HepG2 (cell line): ENCODE measurements around the gene SH2D3C. TPM values are rescaled to one million over a fixed set of nuclear protein-coding genes. Genes with fewer than 3 reads are reported as not detected.

Experiments used
- ATAC-seq: fragments of 200-7000 bp; cut with Tn5 transposase; 3 replicates; pipeline ENCODE4 v1.9.1; 2020; ENCODE audit warnings: mild to moderate bottlenecking, moderate library complexity
- BruUV-seq: library from RNA; stranded (reverse); fragments of 400-500 nt; replicated peaks from 2 replicates; lab custom pipeline; 2021; lab: Mats Ljungman, UMichigan
- CTCF ChIA-PET: fragments of 300-600 bp; formaldehyde crosslinking; extraction: SDS; loops from one replicate; lab custom pipeline; 2021; ENCODE audit warnings: low total read pairs, inconsistent platforms, low intra/inter-chr PET ratio; lab: Yijun Ruan, JAX
- POLR2A ChIA-PET: fragments of 350-600 bp; sonication (Branson Sonifier 250); formaldehyde crosslinking; loops from one replicate; lab custom pipeline; 2020; ENCODE audit warnings: antibody characterized with exemption, inconsistent platforms; lab: Yijun Ruan, JAX
- DNase-seq: peaks from one replicate; pipeline ENCODE4 v3.0.0-alpha.2; 2015; ENCODE audit warnings: low spot score
- FAIRE-seq: peaks from 3 replicates; lab custom pipeline; 2011; peaks lifted over from hg19 to GRCh38; lab: Jason Lieb, UNC
- H2AFZ ChIP-seq: one replicate; pipeline ENCODE4 v1.6.1; 2011; ENCODE audit warnings: low read length, inconsistent platforms
- H3K27ac ChIP-seq: fragments of 300-600 bp; 3 replicates; pipeline ENCODE4 v1.8.0; 2011; ENCODE audit warnings: mixed run types, mild to moderate bottlenecking, mixed read lengths, low read length, inconsistent platforms; ENCODE audit not compliant: insufficient read depth; ENCODE audit errors: extremely low read length
- H3K27me3 ChIP-seq, 2 experiments: fragments of 200-600 bp in 1 of 2; 2 replicates in 1 of 2; 3 replicates in 1 of 2; pipeline versions ENCODE4 v1.6.0 to v1.8.0; 2011; ENCODE audit warnings: low read length in 2 of 2, mild to moderate bottlenecking in 2 of 2, moderate library complexity in 2 of 2, inconsistent platforms in 1 of 2; ENCODE audit not compliant: insufficient read depth in 2 of 2, control insufficient read depth in 1 of 2
- H3K36me3 ChIP-seq, 2 experiments: fragments of 200-600 bp in 1 of 2; replicated peaks in 1 of 2; 2 replicates in 1 of 2; 3 replicates in 1 of 2; pipeline versions ENCODE4 v1.5.1 to v1.8.0; 2011; ENCODE audit warnings: low read length in 2 of 2, inconsistent platforms in 1 of 2; ENCODE audit not compliant: insufficient read depth in 2 of 2, control insufficient read depth in 1 of 2
- H3K4me1 ChIP-seq: 2 replicates; pipeline ENCODE4 v1.5.1; 2012; ENCODE audit warnings: low read length, inconsistent platforms; ENCODE audit not compliant: insufficient read depth
- H3K4me2 ChIP-seq: 2 replicates; pipeline ENCODE4 v1.6.0; 2011; ENCODE audit warnings: low read depth, low read length, inconsistent platforms
- H3K4me3 ChIP-seq, 3 experiments: fragments of 200-600 bp in 1 of 3; sonication (generic), shearing (Covaris generic) in 1 of 3; replicated peaks in 1 of 3; 2 replicates each; pipeline ENCODE4 v1.5.1; 2011 to 2016; ENCODE audit warnings: low read length in 3 of 3, inconsistent platforms in 2 of 3, low read depth in 2 of 3, mild to moderate bottlenecking in 2 of 3, control low read depth in 1 of 3, mixed read lengths in 1 of 3; ENCODE audit not compliant: insufficient read depth in 1 of 3
- H3K79me2 ChIP-seq: one replicate; pipeline ENCODE4 v1.6.1; 2011; ENCODE audit warnings: low read length, inconsistent platforms; ENCODE audit not compliant: insufficient read depth
- H3K9ac ChIP-seq: 2 replicates; pipeline ENCODE4 v1.6.0; 2011; ENCODE audit warnings: mild to moderate bottlenecking, low read depth, low read length, inconsistent platforms; ENCODE audit not compliant: insufficient read depth
- H3K9me3 ChIP-seq: 2 replicates; pipeline ENCODE4 v1.5.1; 2012; ENCODE audit warnings: mild to moderate bottlenecking, low read length
- H4K20me1 ChIP-seq: 2 replicates; pipeline ENCODE4 v1.6.0; 2011; ENCODE audit warnings: inconsistent platforms, mild to moderate bottlenecking, low read length, moderate library complexity; ENCODE audit not compliant: insufficient read depth
- ASH2L ChIP-seq: fragments of 300-600, 200-600 bp; sonication (generic); IDR thresholded peaks from 2 replicates; pipeline ENCODE4 v1.7.0; 2017; ENCODE audit warnings: low read depth, mild to moderate bottlenecking, moderate library complexity, mixed read lengths, low read length; ENCODE audit not compliant: insufficient read length
- KDM2A ChIP-seq: sonication (generic); formaldehyde crosslinking; IDR thresholded peaks from 2 replicates; pipeline ENCODE4 v1.4.0; 2020; ENCODE audit warnings: low read depth, missing genetic modification reagents, borderline replicate concordance
- MXD4 ChIP-seq: IDR thresholded peaks from 2 replicates; pipeline ENCODE4 v1.6.1; 2016; ENCODE audit warnings: mild to moderate bottlenecking, missing biosample characterization, missing genetic modification reagents
- SIN3B ChIP-seq: fragments of 150-350 bp; IDR thresholded peaks from 2 replicates; pipeline ENCODE4 v1.6.1; 2014; ENCODE audit warnings: low read length
- U2AF2 ChIP-seq: fragments of 200-400 bp; formaldehyde crosslinking; IDR thresholded peaks from 2 replicates; pipeline ENCODE4 v1.6.1; 2017; ENCODE audit warnings: low read depth, mild to moderate bottlenecking, low read length
- ZFYVE20 ChIP-seq: sonication (generic); formaldehyde crosslinking; IDR thresholded peaks from 2 replicates; pipeline ENCODE4 v1.8.0; 2023; ENCODE audit warnings: low read depth, mild to moderate bottlenecking, moderate library complexity, missing genetic modification reagents, borderline replicate concordance
- ZMYM4 ChIP-seq: sonication (generic); formaldehyde crosslinking; IDR thresholded peaks from 2 replicates; pipeline ENCODE4 v1.8.1; 2023; ENCODE audit warnings: mild to moderate bottlenecking, missing genetic modification reagents
- ZNF282 ChIP-seq: fragments of 450-650 bp; IDR thresholded peaks from 2 replicates; pipeline ENCODE4 v1.6.1; 2018; ENCODE audit not compliant: partially characterized antibody
- ZNF589 ChIP-seq: sonication (generic); formaldehyde crosslinking; conservative IDR thresholded peaks from 2 replicates; pipeline ENCODE4 v1.8.0; 2022; ENCODE audit warnings: mild to moderate bottlenecking, moderate library complexity, missing genetic modification reagents
- ZNF660 ChIP-seq: sonication (generic); formaldehyde crosslinking; IDR thresholded peaks from 2 replicates; pipeline ENCODE4 v1.5.1; 2020; ENCODE audit warnings: mild to moderate bottlenecking, low read depth, missing genetic modification reagents, borderline replicate concordance
- WGBS: methylation state at CpG from one replicate; pipeline ENCODE4 v1.1.6; 2017; ENCODE audit warnings: low lambda C conversion rate; 5-methylcytosine and 5-hydroxymethylcytosine counted together
- in situ Hi-C: cut with HindIII; loops from 2 replicates; pipeline ENCODE4 v1.10.0; 2017; ENCODE audit warnings: low pct_unique_long_range_greater_than_20kb; ENCODE audit not compliant: extremely low pct_ligation_motif_present
- intact Hi-C: fragments of 100-400 bp; cut with micrococcal nuclease; formaldehyde crosslinking; loops from one replicate; pipeline ENCODE4 v1.10.0; 2022; ENCODE audit not compliant: unreplicated experiment
- polyA plus RNA-seq, 8 experiments: library from polyadenylated mRNA; depleted of rRNA in 3 of 8; stranded (reverse) in 7 of 8; unstranded in 1 of 8; fragments of >200 nt; fragmentation: Illumina TruSeq in 4 of 8; extraction: Trizol in 4 of 8; gene quantifications; 2 replicates each; pipeline versions ENCODE4 v1.2.1 to v1.2.3, GENCODE V29; 2011 to 2016; ENCODE audit warnings: low read depth in 4 of 8, missing spikeins in 1 of 8, mixed read lengths in 1 of 8; ENCODE audit not compliant: insufficient read depth in 1 of 8
- total RNA-seq, 5 experiments: library from RNA; depleted of rRNA; stranded (reverse); fragments of >200 nt; fragmentation: Illumina TruSeq; extraction: Trizol; gene quantifications; 2 replicates each; pipeline ENCODE4 v1.2.3, GENCODE V29; 2016; ENCODE audit warnings: low read depth in 1 of 5

The SH2D3C gene
- total and polyA plus RNA-seq, 2 of the 13 experiments (the other 11 are each of a cell fraction or from before 2014, with no cell fraction given): not detected

DNA sequence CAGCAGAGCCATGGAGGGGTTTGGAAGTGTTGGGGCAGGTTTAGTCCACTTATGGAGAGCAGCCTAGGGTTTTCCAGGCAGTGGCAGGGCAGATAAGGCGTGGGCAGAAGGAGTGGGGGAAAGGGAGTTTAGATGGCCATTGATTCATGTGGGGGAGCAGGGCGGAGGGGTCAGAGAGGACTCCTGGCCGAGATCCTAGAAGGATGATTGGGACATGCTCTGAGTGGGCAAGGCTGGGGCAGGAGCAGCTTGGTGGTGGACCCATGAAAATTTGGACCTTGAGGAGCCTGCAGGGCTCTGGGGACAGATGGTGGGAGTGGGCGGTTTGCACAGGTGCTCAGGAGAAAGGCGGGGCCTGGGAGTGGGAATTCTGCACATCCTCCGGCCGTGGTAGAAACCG lies 25.3 kb downstream of the SH2D3C start:
- Histone ChIP-seq H3K9me3 (no peaks in the 10 kb centered on the region), H3K4me3 (no peak overlapping the region), H3K79me2 (no peaks in the 10 kb centered on the region), H3K36me3 (no peaks in the 10 kb centered on the region), H3K4me1 (no peaks in the 10 kb centered on the region), H3K27ac (no peak overlapping the region), H3K9ac (no peak overlapping the region), H3K27me3 (peaks cover 3 to 44% of the 10 kb centered on the region in 2 experiments; a peak in 3 of 5 replicates), H3K4me2 (no peak overlapping the region), H4K20me1 (no peaks in the 10 kb centered on the region), H2AFZ (no peak overlapping the region)
- TF ChIP-seq ASH2L (no peak), ZNF282 (no peak), U2AF2 (no peak), ZNF589 (no peak), ZMYM4 (CRISPR knock-in tag) (no peak), KDM2A (no peak), MXD4 (CRISPR knock-in tag) (no peak), ZNF660 (CRISPR knock-in tag) (no peak), SIN3B (no peak), ZFYVE20 (no peak)
- no TSS peak for BruUV-seq
- intact Hi-C loops: no loop called here
- ChIA-PET POLR2A (no interaction called here), CTCF (no interaction called here)
- in situ Hi-C loops: no loop called here
- DNase-seq (no peak), ATAC-seq (no peak), FAIRE-seq (no peak)
- WGBS: 0% methylated on average over 3 of the region's 8 CpGs
